Right hindlimb (tissue), 1 donor: ENCODE measurements around the gene GPR62.
"Not testable (repeated sequence)": the region's sequence is repeated elsewhere in the genome, so short reads cannot be mapped to it uniquely, and the experiment has no call there.

Source experiments
- DNase-seq: peaks from one replicate; pipeline ENCODE4 v3.0.0-alpha.2; 2018

Gene GPR62

GRCh38 chr3:51971350-51971749 is 16.2 kb downstream of the GPR62 start:
- no peak for DNase-seq

GRCh38 chr3:51974277-51974962 is 19.2 kb downstream of the GPR62 start:
- peak; percentile 57 for DNase-seq

- peak; percentile 86 for DNase-seq
These were observed 20.0 kb downstream of the GPR62 start, which contains the start of gene ABHD14A for GRCh38 chr3:51974963-51975851. ABHD14A (plus strand) TSS chr3:51975064; CDS start chr3:51975136, 72 bp downstream.

- peak; percentile 84 for DNase-seq
These were observed 20.8 kb downstream of the GPR62 start for GRCh38 chr3:51975852-51976549.

GRCh38 chr3:51977446-51978142 is 22.4 kb downstream of the GPR62 start:
- DNase-seq: no peak

- DNase-seq: no peak
These were observed 22.9 kb downstream of the GPR62 start for GRCh38 chr3:51978143-51978502.

GRCh38 chr3:51980253-51980652 is 25.1 kb downstream of the GPR62 start:
- no peak for DNase-seq

GRCh38 chr3:51982352-51982837 is 27.2 kb downstream of the GPR62 start:
- no peak for DNase-seq

- peak; percentile 93 for DNase-seq
These were observed 27.8 kb downstream of the GPR62 start, which contains the start of gene ACY1 for GRCh38 chr3:51982838-51983577. ACY1 (plus strand) TSS chr3:51983535; CDS start chr3:51984065, 530 bp downstream.

GRCh38 chr3:51983578-51984268 is 28.5 kb downstream of the GPR62 start:
- no peak for DNase-seq

- DNase-seq: no peak
These were observed 29.1 kb downstream of the GPR62 start for GRCh38 chr3:51984269-51984647.

- DNase-seq: no peak
These were observed 29.9 kb downstream of the GPR62 start for GRCh38 chr3:51985063-51985462.

- no peak for DNase-seq
These were observed 31.1 kb downstream of the GPR62 start for GRCh38 chr3:51986010-51986947.

GRCh38 chr3:51987568-51987967 is 32.4 kb downstream of the GPR62 start:
- DNase-seq: no peak

GRCh38 chr3:51988286-51989146 is 33.3 kb downstream of the GPR62 start:
- no peak for DNase-seq

GRCh38 chr3:51990501-51990971 is 35.4 kb downstream of the GPR62 start:
- not testable (repeated sequence) for DNase-seq

- DNase-seq: no peak
These were observed 37.0 kb downstream of the GPR62 start for GRCh38 chr3:51992017-51992682.

GRCh38 chr3:51993657-51994056 is 38.5 kb downstream of the GPR62 start:
- DNase-seq: not testable (repeated sequence)
